NB4 (cell line): ENCODE results near the gene DGCR6L.
"Not testable (repeated sequence)": the region's sequence is repeated elsewhere in the genome, so short reads cannot be mapped to it uniquely, and the experiment has no call there.

Experiments used
- CTCF ChIP-seq: IDR thresholded peaks from one replicate; pipeline ENCODE4 v1.5.1; 2012; ENCODE audit warnings: low read depth, low read length
- MAX ChIP-seq: IDR thresholded peaks from 2 replicates; pipeline ENCODE4 v1.6.1; 2011; ENCODE audit warnings: low read depth, low read length
- MYC ChIP-seq: IDR thresholded peaks from 2 replicates; pipeline ENCODE4 v1.6.1; 2011; ENCODE audit warnings: low read depth, low read length
- POLR2A ChIP-seq: IDR thresholded peaks from 2 replicates; pipeline ENCODE4 v1.6.1; 2011; ENCODE audit warnings: mild to moderate bottlenecking; ENCODE audit not compliant: insufficient read length; ENCODE audit errors: extremely low read depth

- not testable (repeated sequence) for TF ChIP-seq POLR2A, CTCF, MYC, MAX
Observed at GRCh38 chr22:20269201-20269600, 50.7 kb downstream of the DGCR6L start.
